Activated effector memory CD4-positive, alpha-beta T cell treated with anti-CD3 and anti-CD28 coated beads, Interleukin-2, amount 50 U/mL, for 16 hours (primary cell): ENCODE results near the gene AKAP5.

Source experiments
- DNase-seq: peaks from one replicate; pipeline ENCODE4 v3.0.0-alpha.2; 2020

Gene AKAP5

GRCh38 chr14:64461221-64461620 lies 4.1 kb upstream of the AKAP5 start:
- no peak for DNase-seq

DNA sequence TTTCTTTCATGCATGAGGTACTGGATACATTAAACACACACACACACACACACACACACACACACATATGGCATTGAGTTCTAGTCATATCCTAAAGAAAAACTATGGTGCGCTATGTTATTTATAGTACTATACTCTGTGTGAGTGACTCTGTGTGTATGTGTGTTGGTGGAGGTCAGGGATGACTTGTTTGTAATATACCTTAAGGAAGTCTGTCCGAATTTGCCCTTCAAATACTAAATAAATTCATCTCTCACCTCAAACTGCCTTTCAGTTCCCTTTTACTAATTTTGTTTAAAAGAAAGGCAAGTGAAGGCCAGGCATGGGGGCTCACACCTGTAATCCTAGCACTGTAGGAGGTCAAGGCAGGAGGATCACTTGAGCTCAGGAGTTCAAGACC lies 2.1 kb upstream of the AKAP5 start:
- DNase-seq, result no peak

DNA sequence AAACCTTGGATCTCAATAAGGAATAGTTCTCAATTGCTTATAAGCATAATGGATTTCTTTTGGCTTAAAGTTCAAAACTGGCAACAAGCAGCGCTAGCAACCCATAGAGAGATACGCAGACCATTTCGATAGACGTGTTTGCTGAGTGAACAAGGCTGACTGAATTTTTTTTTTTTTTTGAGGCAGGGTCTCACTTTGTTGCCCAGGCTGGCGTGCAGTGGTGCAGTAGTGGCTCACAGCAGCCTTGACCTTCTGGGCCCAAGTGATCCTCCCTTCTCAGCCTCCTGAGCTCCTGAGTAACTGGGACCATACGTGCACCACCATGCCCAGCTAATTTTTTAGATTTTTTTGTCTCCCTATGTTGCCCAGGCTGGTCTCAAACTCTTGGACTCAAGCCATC lies 1.4 kb upstream of the AKAP5 start:
- DNase-seq, result no peak

DNA sequence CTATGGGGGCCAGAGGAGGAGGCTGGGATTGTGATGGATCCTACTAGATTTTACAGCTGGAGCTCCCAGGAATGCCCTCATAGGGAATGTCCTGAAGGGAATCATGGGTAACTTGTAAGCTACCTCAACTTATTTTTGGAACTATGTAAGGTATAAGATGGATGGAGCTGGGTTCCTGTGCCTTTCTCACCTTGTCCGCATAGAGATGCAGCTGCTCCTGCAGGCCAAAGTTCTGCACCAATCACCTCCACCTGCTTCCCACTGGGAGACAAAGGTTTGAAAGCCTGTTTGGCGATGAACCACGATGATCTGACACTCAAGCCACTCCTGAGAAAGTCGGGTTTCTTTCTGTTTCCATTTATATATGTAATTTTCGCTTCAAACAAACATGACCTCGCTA lies 648 bp upstream of the AKAP5 start:
- DNase-seq, result no peak

DNA sequence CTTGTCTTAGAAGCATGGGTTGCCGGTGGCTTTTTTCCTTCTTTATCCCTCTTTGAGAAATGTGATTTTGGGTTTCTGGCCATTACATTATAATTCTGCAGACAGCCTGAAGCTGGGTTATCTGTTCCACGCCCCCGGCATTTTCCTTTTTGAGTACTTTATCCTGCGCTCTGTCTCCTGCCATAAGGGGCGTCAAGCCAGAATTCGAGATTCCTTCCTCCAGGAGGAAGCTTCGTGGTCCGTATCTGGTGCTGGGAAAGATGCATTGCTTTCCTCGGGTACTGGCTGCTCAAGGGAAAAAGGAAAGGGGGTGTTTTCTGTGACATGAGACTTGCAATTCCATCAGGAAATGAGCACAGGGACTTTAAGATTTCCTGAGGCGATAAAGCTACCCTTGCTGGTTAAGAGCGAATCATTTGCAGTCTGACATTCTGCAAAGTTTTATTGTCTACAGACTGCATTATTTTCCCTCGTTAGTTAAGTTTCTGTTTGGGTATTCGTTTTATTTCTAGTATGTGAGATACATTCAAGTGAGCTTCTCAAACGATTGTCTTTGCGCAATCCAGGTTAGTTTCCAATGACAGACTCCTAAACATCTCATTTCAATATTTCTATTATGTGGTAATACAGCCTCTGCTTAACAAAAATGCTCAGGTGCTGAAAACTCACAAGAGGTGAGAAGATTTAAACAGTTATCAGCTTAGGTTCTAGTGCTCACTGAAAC lies 694 bp downstream of the AKAP5 start:
- no peak for DNase-seq

GRCh38 chr14:64467101-64467500 lies 1.8 kb downstream of the AKAP5 start:
- DNase-seq, result no peak

GRCh38 chr14:64467566-64467965 lies 2.3 kb downstream of the AKAP5 start:
- DNase-seq, result no peak

DNA sequence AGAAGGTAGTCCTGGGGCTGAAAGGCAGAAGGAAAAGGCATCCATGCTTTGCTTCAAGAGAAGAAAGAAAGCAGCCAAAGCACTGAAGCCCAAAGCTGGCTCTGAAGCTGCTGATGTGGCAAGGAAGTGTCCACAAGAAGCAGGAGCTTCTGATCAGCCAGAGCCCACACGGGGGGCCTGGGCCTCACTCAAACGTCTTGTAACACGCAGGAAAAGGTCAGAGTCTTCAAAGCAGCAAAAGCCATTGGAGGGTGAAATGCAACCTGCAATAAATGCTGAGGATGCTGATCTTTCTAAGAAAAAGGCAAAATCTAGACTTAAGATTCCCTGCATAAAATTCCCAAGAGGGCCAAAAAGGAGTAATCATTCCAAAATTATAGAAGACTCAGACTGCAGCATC lies 3.2 kb downstream of the AKAP5 start:
- DNase-seq, result no peak

- no peak for DNase-seq
These were observed 8.7 kb downstream of the AKAP5 start for GRCh38 chr14:64474041-64474440.

- DNase-seq, result no peak
These were observed 9.4 kb downstream of the AKAP5 start for GRCh38 chr14:64474698-64475097.

DNA sequence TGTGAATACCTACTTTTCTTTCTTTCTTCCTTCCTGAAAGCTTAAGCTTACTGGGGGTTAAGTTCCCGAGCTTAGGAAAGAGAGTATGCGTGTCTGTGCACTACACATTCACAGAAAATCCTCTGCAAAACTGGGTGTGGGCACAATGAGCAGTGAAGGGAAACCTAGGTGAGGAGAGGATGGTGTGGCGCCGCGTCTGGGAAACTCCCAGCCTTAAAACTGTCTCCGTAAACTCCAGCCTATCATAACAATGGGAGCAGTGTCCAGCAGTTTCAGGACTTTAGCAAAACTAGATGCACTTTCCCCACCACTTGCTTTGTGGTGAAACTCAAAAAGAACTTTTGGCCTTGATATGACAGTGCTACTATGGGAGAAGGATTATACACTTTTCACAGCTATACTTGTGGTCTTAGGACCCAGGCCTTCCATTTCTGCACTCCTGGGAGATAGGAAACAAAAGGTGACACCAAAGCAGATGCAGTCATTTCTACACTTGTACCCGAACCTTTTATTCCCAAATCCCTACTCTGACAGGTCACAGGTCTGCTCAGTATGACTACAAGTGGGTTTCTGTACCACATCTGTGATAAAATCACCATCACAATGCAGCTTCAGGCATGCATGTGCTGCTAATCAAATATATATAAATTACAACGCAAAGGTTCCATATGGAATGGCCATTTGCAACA lies 10.4 kb downstream of the AKAP5 start:
- DNase-seq, result no peak

DNA sequence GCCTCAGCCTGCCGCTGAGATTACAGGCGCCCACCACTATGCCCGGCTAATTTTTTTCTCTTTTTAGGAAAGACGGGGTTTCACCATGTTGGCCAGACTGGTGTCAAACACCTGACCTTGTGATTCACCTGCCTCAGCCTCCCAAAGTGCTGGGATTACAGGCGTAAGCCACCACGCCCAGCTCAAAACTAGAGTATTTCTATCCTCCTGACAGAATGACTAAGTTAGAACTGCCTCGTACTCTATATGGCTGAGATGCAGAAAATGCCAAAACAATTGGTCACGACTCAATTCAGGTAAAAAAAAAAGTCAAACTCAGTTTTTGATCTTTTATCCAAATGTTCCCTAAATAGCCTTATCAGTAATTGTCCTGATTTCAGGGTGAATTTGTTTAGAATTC lies 11.1 kb downstream of the AKAP5 start:
- DNase-seq, result no peak

DNA sequence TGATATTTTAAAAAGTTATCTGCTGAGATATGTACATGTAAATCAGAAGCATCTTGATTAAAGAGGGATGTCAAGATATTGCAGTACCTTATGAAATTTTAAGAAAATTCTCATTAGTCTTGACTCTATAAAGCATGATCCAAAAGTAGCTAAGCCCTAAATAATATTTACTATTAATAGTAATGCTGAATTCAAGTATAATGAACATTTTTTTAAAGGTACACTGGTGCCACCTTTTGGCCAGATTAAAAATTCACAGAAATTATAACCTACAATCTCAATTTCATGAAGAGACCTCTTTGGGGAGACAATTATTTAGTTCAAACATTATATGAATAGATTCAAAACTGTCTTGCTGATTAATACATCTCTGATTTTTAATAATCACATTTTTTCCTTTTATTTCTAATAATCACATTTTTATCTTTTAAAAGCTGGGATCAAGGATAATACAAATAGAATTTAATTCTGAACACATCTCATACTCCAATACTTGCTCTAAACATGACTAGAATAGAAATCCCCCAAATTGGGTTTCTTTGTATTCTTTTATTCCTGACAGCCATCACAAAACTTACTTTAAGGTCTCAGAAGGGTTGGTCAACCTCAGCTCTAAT lies 13.4 kb downstream of the AKAP5 start:
- no peak for DNase-seq

GRCh38 chr14:64488590-64489099 lies 23.3 kb downstream of the AKAP5 start:
- DNase-seq, result no peak

DNA sequence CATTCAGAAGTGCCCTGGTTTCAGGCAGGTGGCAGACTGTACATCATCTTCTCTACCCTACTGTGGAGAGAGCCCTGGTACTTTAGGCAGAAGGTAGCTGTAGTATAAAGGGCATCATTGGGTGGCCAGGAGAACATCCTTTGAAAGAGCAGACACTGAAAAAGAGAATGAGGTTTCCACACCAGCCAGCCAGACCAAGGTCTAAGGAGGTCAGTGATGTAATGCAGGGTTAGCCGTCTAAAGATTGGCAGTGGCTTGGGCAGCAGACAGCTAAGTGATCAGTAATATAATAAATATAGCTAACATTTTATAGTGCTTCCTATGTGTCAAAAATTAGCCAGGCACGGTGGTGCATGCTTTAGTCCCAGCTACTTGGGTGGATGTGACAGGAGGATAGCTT lies 26.3 kb downstream of the AKAP5 start:
- no peak for DNase-seq

DNA sequence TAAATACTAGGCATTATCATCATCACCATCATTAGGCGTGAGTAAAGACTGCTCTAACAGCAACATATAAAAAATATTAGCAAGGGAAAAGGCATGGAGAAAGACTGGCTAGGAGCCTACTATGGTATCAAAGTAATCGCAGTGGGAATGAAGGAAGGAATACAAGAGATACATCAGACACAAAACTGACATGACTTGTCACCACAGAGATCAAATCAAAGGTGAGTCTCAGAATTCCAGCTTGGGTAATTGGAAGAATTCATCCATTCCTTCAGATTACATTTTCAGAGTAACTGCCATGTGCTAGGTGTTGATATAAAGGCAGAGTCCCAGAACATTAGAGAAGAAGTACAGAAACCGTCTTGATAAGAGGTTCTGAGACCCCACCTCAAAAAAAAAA lies 28.2 kb downstream of the AKAP5 start:
- DNase-seq, result no peak

- DNase-seq, result no peak
These were observed 30.0 kb downstream of the AKAP5 start for GRCh38 chr14:64495252-64495651.

GRCh38 chr14:64496764-64497163 lies 31.5 kb downstream of the AKAP5 start:
- DNase-seq, result no peak

GRCh38 chr14:64500088-64500487 lies 34.8 kb downstream of the AKAP5 start:
- no peak for DNase-seq

DNA sequence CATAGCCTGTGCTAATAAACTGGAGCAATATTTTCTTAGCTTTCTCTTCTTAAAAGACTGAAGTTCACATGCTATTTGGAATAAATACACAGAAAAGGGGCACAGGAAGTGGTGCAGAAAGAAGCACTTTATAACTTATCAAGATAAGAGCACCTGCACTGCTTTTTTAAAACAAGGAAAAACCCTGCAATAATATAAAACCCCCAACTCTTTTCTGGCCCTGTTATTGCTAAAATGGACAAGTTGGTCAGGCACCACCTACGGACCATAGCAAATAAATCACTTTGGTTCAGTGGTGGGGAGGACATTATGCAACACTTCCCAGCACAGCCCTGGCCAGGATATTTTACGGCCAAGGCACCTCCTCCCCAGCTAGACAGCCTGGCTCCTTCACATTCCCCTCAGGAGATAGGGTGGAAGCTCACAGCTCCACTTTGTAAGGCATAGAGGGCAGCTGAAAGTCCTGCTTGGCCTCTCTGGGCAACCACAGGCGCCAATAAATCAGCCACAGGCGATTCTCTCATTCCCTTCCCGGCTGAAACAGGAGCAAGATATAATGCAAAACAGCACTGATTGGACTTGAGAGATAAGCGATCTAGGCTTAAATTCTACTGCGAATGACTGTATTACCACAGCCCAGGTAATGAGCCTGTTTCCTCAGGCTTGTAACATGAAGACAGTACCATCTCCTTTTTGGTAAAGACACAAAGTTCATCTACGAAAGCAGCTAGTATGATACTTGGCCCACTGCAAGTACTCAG lies 36.3 kb downstream of the AKAP5 start:
- peak; percentile 66 for DNase-seq

GRCh38 chr14:64502456-64502855 lies 37.2 kb downstream of the AKAP5 start:
- peak; percentile 69 for DNase-seq

- peak; percentile 72 for DNase-seq
These were observed 37.7 kb downstream of the AKAP5 start for GRCh38 chr14:64502887-64503433.
